HG03558 (cell line): ENCODE results near the gene SLC2A3.
"Not testable (repeated sequence)": the region's sequence is repeated elsewhere in the genome, so short reads cannot be mapped to it uniquely, and the experiment has no call there.

Source experiments
- ATAC-seq: cut with Tn5 transposase; IDR thresholded peaks from one replicate; pipeline ENCODE4 v1.9.1; 2021; ENCODE audit warnings: moderate number of reproducible peaks; ENCODE audit not compliant: unreplicated experiment; ENCODE audit errors: extremely low read depth

The SLC2A3 gene

GRCh38 chr12:7935590-7936581 is at the start of gene SLC2A3:
TSS of gene SLC2A3 (minus strand) at chr12:7936187. CDS start at chr12:7936034, 153 bp downstream.
- no peak for ATAC-seq

- no peak for ATAC-seq
Observed at GRCh38 chr12:7984900-7985299, 48.9 kb upstream of the SLC2A3 start.

GRCh38 chr12:7983460-7983859 is 47.5 kb upstream of the SLC2A3 start:
- not testable (repeated sequence) for ATAC-seq

- not testable (repeated sequence) for ATAC-seq
Observed at GRCh38 chr12:7983019-7983418, 47.0 kb upstream of the SLC2A3 start.

GRCh38 chr12:7982332-7982735 is 46.3 kb upstream of the SLC2A3 start:
- ATAC-seq = not testable (repeated sequence)

GRCh38 chr12:7981446-7981845 is 45.5 kb upstream of the SLC2A3 start:
- no peak for ATAC-seq

GRCh38 chr12:7977351-7978124 is 41.6 kb upstream of the SLC2A3 start:
- ATAC-seq = not testable (repeated sequence)

- no peak for ATAC-seq
Observed at GRCh38 chr12:7973457-7973825, 37.5 kb upstream of the SLC2A3 start.

GRCh38 chr12:7972734-7973456 is 36.9 kb upstream of the SLC2A3 start:
- ATAC-seq = no peak

GRCh38 chr12:7972269-7972668 is 36.3 kb upstream of the SLC2A3 start:
- not testable (repeated sequence) for ATAC-seq

GRCh38 chr12:7971765-7972164 is 35.8 kb upstream of the SLC2A3 start:
- not testable (repeated sequence) for ATAC-seq

- ATAC-seq = peak; percentile 67
Observed at GRCh38 chr12:7970475-7971252, 34.7 kb upstream of the SLC2A3 start.

GRCh38 chr12:7966563-7966962 is 30.6 kb upstream of the SLC2A3 start:
- ATAC-seq = no peak

GRCh38 chr12:7964669-7965068 is 28.7 kb upstream of the SLC2A3 start:
- not testable (repeated sequence) for ATAC-seq

- no peak for ATAC-seq
Observed at GRCh38 chr12:7961395-7962178, 25.6 kb upstream of the SLC2A3 start.

- no peak for ATAC-seq
Observed at GRCh38 chr12:7959701-7960121, 23.7 kb upstream of the SLC2A3 start.

GRCh38 chr12:7959278-7959677 is 23.3 kb upstream of the SLC2A3 start:
- no peak for ATAC-seq

GRCh38 chr12:7954877-7955276 is 18.9 kb upstream of the SLC2A3 start:
- ATAC-seq = not testable (repeated sequence)

- not testable (repeated sequence) for ATAC-seq
Observed at GRCh38 chr12:7954418-7954817, 18.4 kb upstream of the SLC2A3 start.
